IMR-90 (cell line): ENCODE data around the gene ARPC5L. TPM values are rescaled to one million over a fixed set of nuclear protein-coding genes. Genes with fewer than 3 reads are reported as not detected.

ENCODE experiments used
- ATAC-seq: fragments of 200-7000 bp; cut with Tn5 transposase; 2 replicates; pipeline ENCODE4 v1.9.1; 2020; ENCODE audit warnings: low read depth, mild to moderate bottlenecking, moderate library complexity
- BruUV-seq: library from RNA; stranded (reverse); fragments of 400-500 nt; replicated peaks from 2 replicates; lab custom pipeline; 2021; lab: Mats Ljungman, UMichigan
- CTCF ChIA-PET: fragments of 300-600 bp; formaldehyde crosslinking; extraction: SDS; loops from one replicate; lab custom pipeline; 2021; ENCODE audit warnings: antibody characterized with exemption; lab: Yijun Ruan, JAX
- POLR2A ChIA-PET: fragments of 300-600 bp; sonication (Branson Sonifier 250); formaldehyde crosslinking; loops from one replicate; lab custom pipeline; 2022; ENCODE audit warnings: antibody characterized with exemption; ENCODE audit not compliant: unreplicated experiment; lab: Charles Lee
- DNase-seq: peaks from one replicate; pipeline ENCODE4 v3.0.0; 2013
- H2AFZ ChIP-seq: replicated peaks from 2 replicates; pipeline ENCODE3; 2013; ENCODE audit warnings: low read length, mild to moderate bottlenecking; ENCODE audit not compliant: poor library complexity
- H2AK5ac ChIP-seq: 2 replicates; pipeline ENCODE4 v1.6.1; 2013; ENCODE audit warnings: low read depth, low read length, inconsistent platforms
- H2AK9ac ChIP-seq: replicated peaks from 2 replicates; pipeline ENCODE3; 2013; ENCODE audit warnings: mild to moderate bottlenecking, low read depth, low read length, moderate library complexity; ENCODE audit not compliant: poor library complexity
- H2BK120ac ChIP-seq: 2 replicates; pipeline ENCODE4 v1.6.1; 2013; ENCODE audit warnings: low read depth, low read length, inconsistent platforms
- H2BK15ac ChIP-seq: 3 replicates; pipeline ENCODE4 v1.6.1; 2013; ENCODE audit warnings: low read depth, low read length, inconsistent platforms
- H2BK20ac ChIP-seq: 2 replicates; pipeline ENCODE4 v1.6.1; 2013; ENCODE audit warnings: low read depth, mild to moderate bottlenecking, inconsistent platforms, low read length, moderate library complexity
- H2BK5ac ChIP-seq: 2 replicates; pipeline ENCODE4 v1.6.1; 2013; ENCODE audit warnings: mild to moderate bottlenecking, low read depth, low read length, inconsistent platforms; ENCODE audit not compliant: poor library complexity, severe bottlenecking
- H3K14ac ChIP-seq: replicated peaks from 2 replicates; pipeline ENCODE4 v1.6.1; 2013; ENCODE audit warnings: low read depth, low read length, inconsistent platforms
- H3K18ac ChIP-seq: 2 replicates; pipeline ENCODE4 v1.6.1; 2013; ENCODE audit warnings: low read depth, low read length, control low read depth
- H3K23ac ChIP-seq: 2 replicates; pipeline ENCODE4 v1.6.1; 2013; ENCODE audit warnings: low read depth, low read length, inconsistent platforms
- H3K27ac ChIP-seq: 2 replicates; pipeline ENCODE4 v1.5.1; 2013; ENCODE audit warnings: mild to moderate bottlenecking, control low read depth, low read length; ENCODE audit not compliant: insufficient read depth
- H3K27me3 ChIP-seq: 2 replicates; pipeline ENCODE4 v1.6.1; 2013; ENCODE audit warnings: low read length; ENCODE audit not compliant: control insufficient read depth, insufficient read depth
- H3K36me3 ChIP-seq: 2 replicates; pipeline ENCODE4 v1.6.1; 2013; ENCODE audit warnings: low read length, mixed read lengths; ENCODE audit not compliant: control insufficient read depth, insufficient read depth
- H3K4ac ChIP-seq: 2 replicates; pipeline ENCODE4 v1.6.1; 2013; ENCODE audit warnings: low read depth, low read length, inconsistent platforms
- H3K4me1 ChIP-seq: 2 replicates; pipeline ENCODE4 v1.6.1; 2013; ENCODE audit warnings: low read length, mixed read lengths; ENCODE audit not compliant: control insufficient read depth, insufficient read depth
- H3K4me2 ChIP-seq: 2 replicates; pipeline ENCODE4 v1.6.1; 2013; ENCODE audit warnings: low read depth, mild to moderate bottlenecking, control low read depth, low read length, moderate library complexity
- H3K4me3 ChIP-seq: 2 replicates; pipeline ENCODE4 v1.5.1; 2013; ENCODE audit warnings: low read depth, mild to moderate bottlenecking, control low read depth, low read length, moderate library complexity; ENCODE audit not compliant: insufficient read depth
- H3K56ac ChIP-seq: 2 replicates; pipeline ENCODE4 v1.6.1; 2013; ENCODE audit warnings: low read length, inconsistent platforms; ENCODE audit not compliant: insufficient read depth; ENCODE audit errors: extremely low read depth
- H3K79me1 ChIP-seq, 2 experiments: 2 replicates each; pipeline ENCODE4 v1.6.1; 2013; ENCODE audit warnings: low read length in 2 of 2, inconsistent platforms in 1 of 2, low read depth in 1 of 2
- H3K9ac ChIP-seq: 2 replicates; pipeline ENCODE4 v1.6.1; 2013; ENCODE audit warnings: low read depth, low read length, control low read depth
- H3K9me1 ChIP-seq: 2 replicates; pipeline ENCODE4 v1.6.1; 2013; ENCODE audit warnings: low read length, inconsistent platforms; ENCODE audit not compliant: insufficient read depth
- H3K9me3 ChIP-seq: 2 replicates; pipeline ENCODE4 v1.6.1; 2013; ENCODE audit warnings: low read length; ENCODE audit not compliant: control insufficient read depth, insufficient read depth
- H4K20me1 ChIP-seq: 2 replicates; pipeline ENCODE4 v1.6.1; 2013; ENCODE audit warnings: low read length, inconsistent platforms; ENCODE audit not compliant: insufficient read depth
- H4K5ac ChIP-seq: 2 replicates; pipeline ENCODE4 v1.6.1; 2013; ENCODE audit warnings: mild to moderate bottlenecking, low read depth, low read length, control low read depth
- H4K8ac ChIP-seq, 2 experiments: 2 replicates each; pipeline ENCODE4 v1.6.1; 2013; ENCODE audit warnings: low read depth in 2 of 2, low read length in 2 of 2, control low read depth in 1 of 2, inconsistent platforms in 1 of 2
- H4K91ac ChIP-seq: 2 replicates; pipeline ENCODE4 v1.6.1; 2013; ENCODE audit warnings: low read depth, low read length, inconsistent platforms; ENCODE audit not compliant: insufficient read depth
- CEBPB ChIP-seq: IDR thresholded peaks from 2 replicates; pipeline ENCODE4 v1.6.1; 2012; ENCODE audit warnings: low read depth, low read length, improper control_type of control experiment
- MAFK ChIP-seq: IDR thresholded peaks from 2 replicates; pipeline ENCODE4 v1.6.1; 2012; ENCODE audit warnings: low read depth, low read length, improper control_type of control experiment
- MAZ ChIP-seq: IDR thresholded peaks from 2 replicates; pipeline ENCODE4 v1.6.1; 2012; ENCODE audit warnings: low read depth, mild to moderate bottlenecking, low read length, improper control_type of control experiment, moderate library complexity, borderline replicate concordance
- NFE2L2 ChIP-seq: fragments of 150-350 bp; IDR thresholded peaks from 2 replicates; pipeline ENCODE4 v1.6.1; 2016; ENCODE audit warnings: low read depth, mild to moderate bottlenecking, low read length
- POLR2A ChIP-seq: IDR thresholded peaks from 2 replicates; pipeline ENCODE4 v1.6.1; 2012; ENCODE audit warnings: mild to moderate bottlenecking, low read depth, low read length
- RAD21 ChIP-seq: IDR thresholded peaks from 2 replicates; pipeline ENCODE4 v1.6.1; 2012; ENCODE audit warnings: low read length, improper control_type of control experiment
- RCOR1 ChIP-seq: IDR thresholded peaks from 2 replicates; pipeline ENCODE4 v1.6.1; 2012; ENCODE audit warnings: mild to moderate bottlenecking, low read length, improper control_type of control experiment; ENCODE audit not compliant: insufficient replicate concordance
- RFX5 ChIP-seq: IDR thresholded peaks from 2 replicates; pipeline ENCODE4 v1.8.0; 2012; ENCODE audit warnings: low read depth, mild to moderate bottlenecking, low read length, moderate library complexity
- WGBS, 2 experiments: methylation state at CpG; one replicate each; pipeline versions ENCODE4 v1.1.5 to v1.1.7; 2013; ENCODE audit warnings: missing lambda C conversion rate in 2 of 2; ENCODE audit not compliant: insufficient read length in 1 of 2; ENCODE audit errors: extremely low coverage in 2 of 2; 5-methylcytosine and 5-hydroxymethylcytosine counted together
- dilution Hi-C: fragments of 300-500 bp; cut with HindIII; formaldehyde crosslinking; loops from one replicate; pipeline ENCODE4 v1.14.3; 2018; ENCODE audit warnings: low sequenced_read_pairs; ENCODE audit not compliant: unreplicated experiment
- in situ Hi-C: fragments of 300-500 bp; cut with MboI; formaldehyde crosslinking; loops from 3 replicates; pipeline ENCODE4 v1.14.3; 2019; ENCODE audit warnings: low sequenced_read_pairs, inconsistent platforms, mixed read lengths
- intact Hi-C: fragments of 100-400 bp; cut with micrococcal nuclease; formaldehyde crosslinking; loops from 2 replicates; pipeline ENCODE4 v1.10.0; 2022
- polyA plus RNA-seq, 3 experiments: library from polyadenylated mRNA; depleted of rRNA; stranded (reverse); fragments of >200 nt; gene quantifications; 2 replicates each; pipeline ENCODE4 v1.2.3, GENCODE V29; 2012; ENCODE audit warnings: low replicate concordance in 1 of 3
- total RNA-seq: library from RNA; depleted of rRNA; stranded (reverse); fragments of >200 nt; gene quantifications from 2 replicates; pipeline ENCODE4 v1.2.3, GENCODE V29; 2012
- TF ChIP-seq, protein P1 (sequence below): fragments of 150-350 bp; IDR thresholded peaks from 2 replicates; pipeline ENCODE4 v1.6.1; 2017; ENCODE audit warnings: mild to moderate bottlenecking, antibody characterized with exemption, low read length, low read depth
- TF ChIP-seq, protein P2 (sequence below): fragments of 150-350 bp; IDR thresholded peaks from 2 replicates; pipeline ENCODE4 v1.6.1; 2016; ENCODE audit warnings: low read depth, mild to moderate bottlenecking, low read length, moderate library complexity, borderline replicate concordance

Gene ARPC5L
- total and polyA plus RNA-seq, 2 of the 4 experiments (the other 2 are of a cell fraction), result 11.1 to 53.8 TPM

- Histone ChIP-seq H3K4me2 (no peak overlapping the region), H3K4ac (no peak overlapping the region), H3K18ac (no peak overlapping the region), H3K79me1 (peaks cover 0 to 7% of the 10 kb centered on the region in 2 experiments; a peak in 2 of 4 replicates), H3K4me3 (no peak overlapping the region), H3K27ac (no peak overlapping the region), H2BK20ac (no peak overlapping the region), H3K56ac (no peak overlapping the region), H2BK120ac (no peak overlapping the region), H2AFZ (no peak overlapping the region), H3K4me1 (peaks cover 29% of the 10 kb centered on the region), H3K9me1 (peaks cover 22% of the 10 kb centered on the region), H2AK9ac (no peak overlapping the region), H3K9ac (no peak overlapping the region), H2BK15ac (no peak overlapping the region), H2BK5ac (no peak overlapping the region), H3K27me3 (no peaks in the 10 kb centered on the region), H3K23ac (no peak overlapping the region), H4K5ac (no peak overlapping the region), H3K14ac (no peak overlapping the region), H4K8ac (no peak overlapping the region), H4K91ac (no peak overlapping the region), H3K36me3 (no peaks in the 10 kb centered on the region), H2AK5ac (no peak overlapping the region), H3K9me3 (no peaks in the 10 kb centered on the region), H4K20me1 (no peaks in the 10 kb centered on the region)
- in situ Hi-C loops, result no loop called here
- ATAC-seq (no peak), DNase-seq (no peak)
- intact Hi-C loops, result no loop called here
- POLR2A ChIA-PET, result no interaction called here
- 100% methylated on average over 3 of the region's 5 CpGs; no CpG with 5 or more reads in 1 of the 2 experiments for WGBS, 2 experiments
- no TSS peak for BruUV-seq
- CTCF ChIA-PET, result no interaction called here
- TF ChIP-seq CEBPB (no peak), MAFK (no peak), RAD21 (no peak), RCOR1 (no peak), POLR2A (no peak), MAZ (no peak), NFE2L2 (no peak), RFX5 (no peak)
- TF ChIP-seq, protein P1, sequence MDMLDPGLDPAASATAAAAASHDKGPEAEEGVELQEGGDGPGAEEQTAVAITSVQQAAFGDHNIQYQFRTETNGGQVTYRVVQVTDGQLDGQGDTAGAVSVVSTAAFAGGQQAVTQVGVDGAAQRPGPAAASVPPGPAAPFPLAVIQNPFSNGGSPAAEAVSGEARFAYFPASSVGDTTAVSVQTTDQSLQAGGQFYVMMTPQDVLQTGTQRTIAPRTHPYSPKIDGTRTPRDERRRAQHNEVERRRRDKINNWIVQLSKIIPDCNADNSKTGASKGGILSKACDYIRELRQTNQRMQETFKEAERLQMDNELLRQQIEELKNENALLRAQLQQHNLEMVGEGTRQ, result no peak
- TF ChIP-seq, protein P2, sequence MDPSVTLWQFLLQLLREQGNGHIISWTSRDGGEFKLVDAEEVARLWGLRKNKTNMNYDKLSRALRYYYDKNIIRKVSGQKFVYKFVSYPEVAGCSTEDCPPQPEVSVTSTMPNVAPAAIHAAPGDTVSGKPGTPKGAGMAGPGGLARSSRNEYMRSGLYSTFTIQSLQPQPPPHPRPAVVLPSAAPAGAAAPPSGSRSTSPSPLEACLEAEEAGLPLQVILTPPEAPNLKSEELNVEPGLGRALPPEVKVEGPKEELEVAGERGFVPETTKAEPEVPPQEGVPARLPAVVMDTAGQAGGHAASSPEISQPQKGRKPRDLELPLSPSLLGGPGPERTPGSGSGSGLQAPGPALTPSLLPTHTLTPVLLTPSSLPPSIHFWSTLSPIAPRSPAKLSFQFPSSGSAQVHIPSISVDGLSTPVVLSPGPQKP, result no peak
- dilution Hi-C loops, result no loop called here
Measured at GRCh38 chr9:124815601-124816000, 46.3 kb upstream of the ARPC5L start.
